CD4-positive, alpha-beta T cell treated with Interleukin-6 for 4 hours (primary cell): Measurements from ENCODE around the gene CCDC69.
A peak's percentile ranks its signal among the peaks of the same experiment; 100 is the strongest.
"Not testable (repeated sequence)": the region's sequence is repeated elsewhere in the genome, so short reads cannot be mapped to it uniquely, and the experiment has no call there.

Experiments
- DNase-seq: peaks from one replicate; pipeline ENCODE4 v3.0.0-alpha.2; 2020; ENCODE audit warnings: mixed read lengths

The CCDC69 gene

GRCh38 chr5:151186052-151186451 is 37.8 kb downstream of the CCDC69 start:
- no peak for DNase-seq

- DNase-seq, result no peak
Observed at GRCh38 chr5:151184316-151185042, 39.4 kb downstream of the CCDC69 start.

GRCh38 chr5:151183456-151184245 is 40.2 kb downstream of the CCDC69 start:
- DNase-seq, result no peak

GRCh38 chr5:151182976-151183375 is 40.9 kb downstream of the CCDC69 start:
- DNase-seq, result no peak

GRCh38 chr5:151182524-151182900 is 41.4 kb downstream of the CCDC69 start:
- no peak for DNase-seq

- no peak for DNase-seq
Observed at GRCh38 chr5:151181818-151182523, 41.9 kb downstream of the CCDC69 start.

- DNase-seq, result no peak
Observed at GRCh38 chr5:151180291-151180690, 43.6 kb downstream of the CCDC69 start.

- DNase-seq, result no peak
Observed at GRCh38 chr5:151179489-151179840, 44.4 kb downstream of the CCDC69 start.

- no peak for DNase-seq
Observed at GRCh38 chr5:151178777-151179488, 45.0 kb downstream of the CCDC69 start.

- DNase-seq, result no peak
Observed at GRCh38 chr5:151178372-151178771, 45.5 kb downstream of the CCDC69 start.

- not testable (repeated sequence) for DNase-seq
Observed at GRCh38 chr5:151176268-151176667, 47.6 kb downstream of the CCDC69 start.

GRCh38 chr5:151174612-151175101 is 49.2 kb downstream of the CCDC69 start:
- no peak for DNase-seq

- no peak for DNase-seq
Observed at GRCh38 chr5:151173711-151174611, 49.9 kb downstream of the CCDC69 start.

- DNase-seq, result no peak
Observed at GRCh38 chr5:151171529-151171928, 52.4 kb downstream of the CCDC69 start.

- no peak for DNase-seq
Observed at GRCh38 chr5:151168602-151169344, 55.1 kb downstream of the CCDC69 start.

- no peak for DNase-seq
Observed at GRCh38 chr5:151167022-151167421, 56.9 kb downstream of the CCDC69 start.

GRCh38 chr5:151164687-151165392 is 59.1 kb downstream of the CCDC69 start:
- peak; percentile 86 for DNase-seq

- no peak for DNase-seq
Observed at GRCh38 chr5:151162776-151163175, 61.1 kb downstream of the CCDC69 start.

- DNase-seq, result no peak
Observed at GRCh38 chr5:151159649-151160373, 64.1 kb downstream of the CCDC69 start.

GRCh38 chr5:151158287-151158661 is 65.6 kb downstream of the CCDC69 start:
- DNase-seq, result no peak
